ENCODE results near the gene HOXA9.

HOXA9 gene

GRCh38 chr7:27187475-27188385 is 22.4 kb upstream of the HOXA9 start:
- no peak for DNase-seq

- DNase-seq = no peak
Observed at GRCh38 chr7:27186668-27187474, 21.5 kb upstream of the HOXA9 start.

GRCh38 chr7:27185854-27186667 is 20.7 kb upstream of the HOXA9 start:
- no peak for DNase-seq

- DNase-seq = peak in 2 of 3 experiments; percentile 20 to 44
Observed at GRCh38 chr7:27185013-27185853, 19.9 kb upstream of the HOXA9 start, which contains the start of gene HOXA11. Gene HOXA11, minus strand, starts transcription at chr7:27185232. Its CDS starts 88 bp downstream, at chr7:27185144.

GRCh38 chr7:27184337-27185012 is 19.1 kb upstream of the HOXA9 start:
- peak; percentile 35 to 86 (median 79) for DNase-seq

- DNase-seq = peak; percentile 46 to 86 (median 79)
Observed at GRCh38 chr7:27183682-27184336, 18.5 kb upstream of the HOXA9 start.

GRCh38 chr7:27182861-27183681 is 17.7 kb upstream of the HOXA9 start:
- DNase-seq = peak; percentile 13 to 88 (median 72)

DNA sequence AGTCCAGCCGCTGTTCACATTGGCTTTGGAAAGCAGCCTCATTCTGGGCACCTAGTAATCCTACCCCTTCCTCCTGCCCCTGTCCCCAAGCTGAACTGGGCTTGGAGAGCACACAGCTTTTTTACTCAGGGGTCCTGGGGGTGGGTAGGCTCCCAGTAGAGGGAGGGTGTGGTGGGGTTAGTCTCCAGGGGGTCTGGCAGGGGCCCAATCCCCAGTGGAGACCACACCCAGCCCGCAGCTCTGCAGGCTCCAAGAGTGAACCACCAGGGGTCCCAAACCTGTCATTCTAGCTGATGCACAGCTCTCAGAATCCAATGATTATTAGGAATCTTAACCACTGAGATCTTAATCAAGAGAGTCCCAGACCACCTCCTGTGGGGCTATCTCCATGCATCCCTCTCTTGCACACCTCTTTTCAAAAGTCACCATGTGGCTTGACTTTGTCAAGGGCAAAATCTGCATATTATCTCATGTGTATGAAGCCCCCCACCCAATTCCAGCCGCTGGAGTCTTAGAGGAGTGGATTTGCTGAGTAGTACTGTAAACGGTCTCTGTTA is 17.0 kb upstream of the HOXA9 start:
- DNase-seq = no peak

GRCh38 chr7:27181795-27182275 is 16.5 kb upstream of the HOXA9 start:
- DNase-seq = no peak

DNA sequence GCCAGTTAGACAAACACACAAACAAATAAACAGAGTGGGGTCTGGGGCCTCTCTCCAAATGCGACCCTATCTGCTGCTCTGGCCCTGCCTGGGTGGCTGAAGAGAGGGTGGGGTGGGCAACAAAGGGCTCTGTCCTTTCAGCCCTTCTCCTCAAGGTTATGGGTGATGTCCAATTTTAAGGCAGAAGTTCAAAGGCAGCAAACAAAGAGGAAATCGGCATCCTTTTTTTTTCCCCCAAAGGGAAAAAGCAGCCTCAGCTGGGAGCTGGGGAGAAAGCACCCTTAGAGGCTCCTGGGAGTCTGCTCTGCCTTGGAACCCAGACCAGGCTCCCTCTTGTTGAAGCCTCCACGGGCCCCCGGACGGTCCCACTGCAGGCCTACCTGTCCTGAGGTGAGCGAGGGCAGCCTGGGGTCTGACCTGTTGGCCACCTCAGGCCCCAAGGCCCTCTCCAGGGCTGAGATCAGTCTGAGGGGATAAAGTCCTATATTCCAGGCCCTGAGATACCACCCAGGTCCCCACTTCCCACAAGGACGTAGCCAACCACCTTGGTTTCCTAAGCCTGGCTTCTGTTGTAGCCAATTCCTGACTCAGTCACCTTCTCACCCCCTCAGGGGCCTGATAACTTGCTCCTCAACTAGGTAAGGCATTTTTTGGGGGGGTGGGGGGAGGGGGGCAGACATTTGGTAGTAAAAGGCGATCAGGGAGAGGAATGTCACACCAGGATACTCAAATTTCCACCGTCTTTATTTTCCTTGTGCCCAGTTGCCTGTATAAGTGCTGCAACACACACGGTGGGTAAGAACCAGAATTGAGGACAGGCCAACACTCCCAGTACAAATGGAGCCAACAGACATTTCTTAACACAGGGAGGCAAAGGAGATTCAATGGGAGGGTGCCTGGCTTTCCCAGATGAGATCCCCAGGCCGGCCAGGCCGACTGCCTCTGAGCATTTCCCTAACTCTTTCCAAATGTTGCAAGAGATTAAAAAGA is 15.4 kb upstream of the HOXA9 start:
- no peak for DNase-seq

DNA sequence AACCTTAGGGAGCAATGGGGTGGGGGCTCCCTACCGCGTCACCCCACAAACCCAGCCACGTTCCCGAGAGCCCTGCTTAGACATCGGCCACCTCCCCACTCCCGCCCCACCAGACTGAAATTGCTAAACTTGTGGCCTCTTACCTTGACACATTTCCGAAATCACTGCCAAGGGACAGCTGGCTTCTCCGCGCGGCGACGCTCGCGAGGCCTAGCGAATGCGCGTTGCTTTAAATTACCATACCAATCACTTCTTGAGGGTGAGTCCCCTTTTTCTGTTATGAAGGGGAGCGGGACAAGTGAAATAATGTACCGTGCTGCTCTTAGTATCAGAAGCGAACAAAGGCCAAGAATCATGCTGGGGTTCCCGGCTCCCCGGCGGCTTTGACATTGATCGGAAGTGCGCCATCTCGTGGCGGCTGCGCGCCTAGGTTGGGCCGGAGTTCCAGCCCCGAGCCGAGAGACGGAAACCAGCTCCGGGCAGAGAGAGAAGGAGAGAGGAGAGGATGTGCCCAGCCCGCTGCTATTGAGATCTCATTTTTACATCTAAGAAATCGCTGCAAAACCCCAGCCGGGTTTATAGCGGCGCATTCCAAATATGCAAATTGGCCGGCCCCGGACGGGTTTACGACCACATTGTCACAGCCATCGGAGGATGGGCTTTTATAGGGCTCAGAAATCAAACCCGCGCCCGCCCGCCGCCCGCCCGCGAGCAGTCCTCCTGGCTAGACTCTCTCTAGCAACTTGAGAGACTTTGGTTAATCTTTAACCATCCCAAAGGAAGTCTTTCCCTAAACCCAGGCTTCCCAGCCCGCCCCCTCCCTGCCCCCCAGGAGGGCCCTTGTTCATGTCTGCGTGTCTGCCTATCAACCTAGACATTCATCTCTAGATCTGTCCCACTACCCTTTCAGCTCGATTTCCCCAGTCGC is 14.4 kb upstream of the HOXA9 start:
- DNase-seq = peak in 1 of 3 experiments; percentile 19

DNA sequence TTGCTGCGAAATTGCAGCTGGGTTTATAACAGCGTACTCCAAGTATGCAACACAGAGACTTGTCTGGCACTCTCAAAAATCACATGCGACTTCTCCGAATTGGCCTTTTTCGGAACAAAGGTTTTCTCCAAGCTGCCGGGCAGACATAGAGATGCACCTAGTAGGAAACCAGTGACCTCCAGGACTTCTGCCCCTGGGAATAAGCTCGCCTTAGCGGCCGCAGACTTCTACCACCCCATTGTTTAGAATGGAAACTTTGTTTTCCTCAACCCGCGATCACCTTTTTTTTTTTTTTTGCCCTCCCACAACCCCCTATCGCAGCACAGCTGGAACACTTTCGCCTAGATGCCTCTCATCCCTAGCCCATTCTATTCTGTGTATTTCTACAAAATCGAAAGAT is 13.7 kb upstream of the HOXA9 start:
- DNase-seq = no peak

DNA sequence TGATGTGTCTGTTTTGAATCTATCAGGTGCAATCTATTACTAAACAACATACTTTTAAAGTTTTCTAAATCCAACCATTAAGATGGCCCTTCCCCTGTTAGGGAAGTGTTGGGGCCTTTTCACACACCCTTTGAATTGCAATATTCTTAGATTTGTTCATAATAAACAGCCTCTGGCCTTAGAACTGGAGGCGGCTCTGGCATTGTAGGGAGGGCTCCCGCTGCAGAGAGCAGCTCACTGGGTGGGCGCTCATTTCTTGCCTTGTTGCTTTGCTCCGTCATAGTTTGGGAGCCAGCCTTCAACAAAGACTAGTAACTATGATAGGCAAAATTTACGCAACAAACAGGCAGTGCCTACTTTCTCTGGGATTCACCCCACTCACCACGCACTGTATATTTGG is 13.0 kb upstream of the HOXA9 start:
- DNase-seq = no peak

- no peak for DNase-seq
Observed at GRCh38 chr7:27177795-27178320, 12.5 kb upstream of the HOXA9 start.

DNA sequence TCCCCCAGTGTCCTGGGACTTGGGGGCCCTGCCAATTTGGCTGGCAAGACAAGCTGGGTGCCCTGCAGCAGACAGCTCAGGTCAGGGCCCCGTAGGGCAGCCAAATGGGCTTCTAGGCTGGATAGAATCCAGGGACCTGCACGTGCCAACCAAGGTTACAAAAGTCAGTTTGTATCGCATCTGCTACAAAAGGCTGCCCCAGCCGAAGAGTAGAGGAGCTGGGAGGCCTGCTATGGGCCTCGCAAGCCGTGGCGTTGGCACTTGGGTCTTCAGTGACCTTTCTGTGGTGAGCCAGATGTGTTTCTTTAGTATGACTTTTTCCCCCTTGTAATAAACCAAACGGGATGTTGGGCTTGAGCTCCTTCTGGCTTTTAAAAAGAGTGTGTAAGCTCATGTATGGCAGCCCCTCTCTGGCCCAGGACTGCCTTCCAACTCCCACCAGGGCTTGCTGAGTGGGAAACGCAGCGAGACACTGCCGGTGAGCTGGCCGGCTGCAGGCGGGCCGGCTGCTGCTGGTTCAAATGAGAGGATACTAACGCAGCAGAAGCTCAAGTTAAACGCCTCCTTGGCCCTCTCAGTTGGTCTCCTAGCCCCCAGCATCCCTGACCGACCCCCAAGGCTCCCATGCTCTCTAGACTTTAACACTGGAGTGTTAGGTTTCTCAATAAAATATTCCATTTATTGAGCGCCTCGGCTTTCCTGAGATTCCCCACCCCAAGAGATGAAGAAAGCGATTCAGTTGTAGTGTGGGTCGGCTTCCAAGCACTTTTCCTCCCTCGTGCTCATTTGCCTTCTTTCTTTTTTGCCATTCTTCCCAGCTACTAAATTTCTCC is 11.8 kb upstream of the HOXA9 start:
- DNase-seq = no peak

DNA sequence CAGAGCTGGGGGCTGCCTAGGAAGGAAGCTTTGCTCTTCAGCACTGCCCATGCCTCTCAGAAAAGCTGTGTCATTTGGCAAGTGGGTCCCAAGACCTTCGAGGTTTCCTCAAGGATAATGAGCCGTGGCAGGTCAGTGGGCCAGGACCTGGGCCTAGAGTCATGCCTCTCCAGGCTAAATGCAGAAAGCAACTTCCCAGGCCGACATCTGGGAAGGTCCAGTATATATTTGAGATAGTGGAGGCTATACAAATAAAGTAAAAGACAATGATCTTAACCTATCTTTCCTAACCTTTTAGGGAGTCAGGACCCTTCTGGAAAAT is 11.1 kb upstream of the HOXA9 start:
- no peak for DNase-seq

Data from NCI-H1417 (cell line).